Kidney (tissue), 14 donors: ENCODE measurements around the gene MINDY4. TPM values are rescaled to one million over a fixed set of nuclear protein-coding genes. Genes with fewer than 3 reads are reported as not detected.

Experiments
- DNase-seq, 5 donors: peaks; one replicate each; pipeline ENCODE4 v3.0.0-alpha.2; 2013 to 2020
- FAIRE-seq: peaks from 2 replicates; lab custom pipeline; 2012; peaks lifted over from hg19 to GRCh38; lab: Jason Lieb, UNC
- H3K27ac ChIP-seq, 2 donors: one replicate each; pipeline ENCODE4 v1.7.0; 2013; ENCODE audit warnings: low read depth in 2 of 2, low read length in 2 of 2, inconsistent platforms in 1 of 2
- H3K27me3 ChIP-seq: one replicate; pipeline ENCODE4 v1.7.1; 2013; ENCODE audit warnings: low read length, inconsistent platforms; ENCODE audit not compliant: control insufficient read depth, insufficient read depth
- H3K36me3 ChIP-seq, 3 donors: one replicate each; pipeline versions ENCODE4 v1.7.0 to v1.7.1; 2013; ENCODE audit warnings: low read length in 3 of 3, control low read depth in 1 of 3, inconsistent platforms in 1 of 3; ENCODE audit not compliant: insufficient read depth in 3 of 3, control insufficient read depth in 2 of 3
- H3K4me1 ChIP-seq, 3 donors: one replicate each; pipeline versions ENCODE4 v1.7.0 to v1.7.1; 2013; ENCODE audit warnings: low read length in 3 of 3, inconsistent platforms in 1 of 3, low read depth in 1 of 3; ENCODE audit not compliant: control insufficient read depth in 2 of 3, insufficient read depth in 2 of 3
- H3K4me3 ChIP-seq, 3 donors: one replicate each; pipeline versions ENCODE4 v1.7.0 to v1.8.1; 2013; ENCODE audit warnings: low read length in 3 of 3, control low read depth in 1 of 3, inconsistent platforms in 1 of 3
- H3K9ac ChIP-seq, 3 donors: one replicate each; pipeline versions ENCODE4 v1.7.0 to v1.7.1; 2013; ENCODE audit warnings: low read length in 3 of 3, control low read depth in 1 of 3, inconsistent platforms in 1 of 3
- H3K9me3 ChIP-seq, 3 donors: one replicate each; pipeline versions ENCODE4 v1.7.0 to v1.7.1; 2013; ENCODE audit warnings: low read length in 3 of 3, control low read depth in 1 of 3, inconsistent platforms in 1 of 3; ENCODE audit not compliant: control insufficient read depth in 2 of 3, insufficient read depth in 1 of 3
- intact Hi-C: fragments of 100-400 bp; cut with DNase I; formaldehyde crosslinking; loops from one replicate; pipeline ENCODE4 v1.11.1; 2022
- polyA plus RNA-seq: library from polyadenylated mRNA; stranded (reverse); fragments of 350-450 nt; fragmentation: Illumina TruSeq; extraction: RNeasy Lipid Tissue Mini Kit (QIAGEN cat#74804); gene quantifications from one replicate; pipeline ENCODE4 v1.2.3, GENCODE V29; 2014; ENCODE audit warnings: low read depth, low replicate concordance; ENCODE audit not compliant: insufficient read depth
- total RNA-seq: library from RNA; stranded (reverse); fragmentation: NEBNext Ultra II Directional; extraction: Animal tissue kit (Norgen Biotek cat#: 25700); gene quantifications from one replicate; pipeline ENCODE4 v1.2.1, GENCODE V29; 2021
- TF ChIP-seq, protein P1 (sequence below): IDR thresholded peaks from 3 replicates; pipeline ENCODE4 v1.5.1; 2012; ENCODE audit warnings: mild to moderate bottlenecking, moderate library complexity, borderline replicate concordance; ENCODE audit not compliant: insufficient read depth; ENCODE audit errors: extremely low read depth
- donor health status: control.
- donor health status: control.
- donor health status: control.
- donor health status: control.
- donor health status: control.
- donor health status: DM: yes; HTN: yes; CAD: no.
- donor health status: Normal renal cell carcinoma (clear cell type).

The MINDY4 gene
- total and polyA plus RNA-seq, 2 donors from 2014 or later, result 5.3 to 15.3 TPM

GRCh38 chr7:30904561-30904960, 133.3 kb downstream of the MINDY4 start:
- DNase-seq (no peak), FAIRE-seq (no peak)
- H3K9me3 ChIP-seq, result no peaks in the 10 kb centered on the region
- intact Hi-C loops, result no loop called here
- H3K4me3 ChIP-seq, result no peak overlapping the region
- no peaks in the 10 kb centered on the region for H3K36me3 ChIP-seq
- TF ChIP-seq, protein P1, sequence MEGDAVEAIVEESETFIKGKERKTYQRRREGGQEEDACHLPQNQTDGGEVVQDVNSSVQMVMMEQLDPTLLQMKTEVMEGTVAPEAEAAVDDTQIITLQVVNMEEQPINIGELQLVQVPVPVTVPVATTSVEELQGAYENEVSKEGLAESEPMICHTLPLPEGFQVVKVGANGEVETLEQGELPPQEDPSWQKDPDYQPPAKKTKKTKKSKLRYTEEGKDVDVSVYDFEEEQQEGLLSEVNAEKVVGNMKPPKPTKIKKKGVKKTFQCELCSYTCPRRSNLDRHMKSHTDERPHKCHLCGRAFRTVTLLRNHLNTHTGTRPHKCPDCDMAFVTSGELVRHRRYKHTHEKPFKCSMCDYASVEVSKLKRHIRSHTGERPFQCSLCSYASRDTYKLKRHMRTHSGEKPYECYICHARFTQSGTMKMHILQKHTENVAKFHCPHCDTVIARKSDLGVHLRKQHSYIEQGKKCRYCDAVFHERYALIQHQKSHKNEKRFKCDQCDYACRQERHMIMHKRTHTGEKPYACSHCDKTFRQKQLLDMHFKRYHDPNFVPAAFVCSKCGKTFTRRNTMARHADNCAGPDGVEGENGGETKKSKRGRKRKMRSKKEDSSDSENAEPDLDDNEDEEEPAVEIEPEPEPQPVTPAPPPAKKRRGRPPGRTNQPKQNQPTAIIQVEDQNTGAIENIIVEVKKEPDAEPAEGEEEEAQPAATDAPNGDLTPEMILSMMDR, result no peak
- no peak overlapping the region for H3K9ac ChIP-seq
- peaks cover 0 to 14% (median 10%) of the 10 kb centered on the region in 3 donors for H3K4me1 ChIP-seq
- H3K27ac ChIP-seq, result no peak overlapping the region
- no peaks in the 10 kb centered on the region for H3K27me3 ChIP-seq

- TF ChIP-seq, protein P1, result no peak
- Histone ChIP-seq H3K36me3 (no peaks in the 10 kb centered on the region), H3K27me3 (no peaks in the 10 kb centered on the region), H3K9me3 (no peaks in the 10 kb centered on the region), H3K27ac (no peak overlapping the region), H3K4me1 (peaks cover 0 to 17% (median 11%) of the 10 kb centered on the region in 3 donors), H3K9ac (no peak overlapping the region), H3K4me3 (no peak overlapping the region)
- FAIRE-seq, result no peak
- no peak for DNase-seq
- intact Hi-C loops, result no loop called here
Observed at GRCh38 chr7:30905078-30906012, 134.1 kb downstream of the MINDY4 start.

- intact Hi-C loops, result no loop called here
- H3K4me3 ChIP-seq, result no peak overlapping the region
- H3K9me3 ChIP-seq, result no peaks in the 10 kb centered on the region
- TF ChIP-seq, protein P1, result no peak
- no peaks in the 10 kb centered on the region for H3K36me3 ChIP-seq
- peaks cover 0 to 21% (median 11%) of the 10 kb centered on the region in 3 donors for H3K4me1 ChIP-seq
- H3K27me3 ChIP-seq, result no peaks in the 10 kb centered on the region
- H3K27ac ChIP-seq, result peak overlapping the region in 1 of 2 donors; percentile 32
- no peak for DNase-seq
- H3K9ac ChIP-seq, result no peak overlapping the region
- no peak for FAIRE-seq
Observed at GRCh38 chr7:30906014-30906413, 134.8 kb downstream of the MINDY4 start.
